WTC11 (cell line): ENCODE measurements around the gene HRG. TPM values are rescaled to one million over a fixed set of nuclear protein-coding genes. Genes with fewer than 3 reads are reported as not detected.

Experiments used
- ATAC-seq: fragments of 200-7000 bp; cut with Tn5 transposase; 2 replicates; pipeline ENCODE4 v1.10.0; 2021; ENCODE audit warnings: mild to moderate bottlenecking, moderate library complexity
- CTCF ChIA-PET: fragments of 300-600 bp; sonication (Branson Sonifier 250); formaldehyde crosslinking; loops from one replicate; lab custom pipeline; 2021; ENCODE audit warnings: antibody characterized with exemption; lab: Charles Lee
- POLR2A ChIA-PET: fragments of 350-600 bp; sonication (Branson Sonifier 250); formaldehyde crosslinking; loops from one replicate; lab custom pipeline; 2021; ENCODE audit warnings: antibody characterized with exemption; lab: Charles Lee
- DNase-seq: peaks from one replicate; pipeline ENCODE4 v3.0.0; 2021; ENCODE audit warnings: low spot score
- H3K27ac Mint-ChIP-seq: 2 replicates; pipeline ENCODE4 v1.8.0; 2021; ENCODE audit warnings: mixed read lengths
- H3K27me3 Mint-ChIP-seq: 2 replicates; pipeline ENCODE4 v1.8.0; 2021; ENCODE audit warnings: low read depth, mild to moderate bottlenecking, moderate library complexity, mixed read lengths
- H3K36me3 Mint-ChIP-seq: 2 replicates; pipeline ENCODE4 v1.8.0; 2021; ENCODE audit warnings: mixed read lengths
- H3K4me1 Mint-ChIP-seq: 2 replicates; pipeline ENCODE4 v1.8.0; 2022; ENCODE audit warnings: mixed read lengths
- H3K4me3 Mint-ChIP-seq: 2 replicates; pipeline ENCODE4 v1.8.0; 2021; ENCODE audit warnings: mild to moderate bottlenecking, moderate library complexity, mixed read lengths
- H3K9me3 Mint-ChIP-seq: 2 replicates; pipeline ENCODE4 v1.8.0; 2021; ENCODE audit warnings: mixed read lengths
- AR ChIP-seq: fragments of 250-450 bp; sonication (Bioruptor Pico); IDR thresholded peaks from 2 replicates; pipeline ENCODE4 v1.9.0; 2021; ENCODE audit warnings: mild to moderate bottlenecking
- ATF1 ChIP-seq: sonication (generic); formaldehyde crosslinking; IDR thresholded peaks from 2 replicates; pipeline ENCODE4 v1.8.1; 2023; ENCODE audit warnings: mild to moderate bottlenecking, moderate library complexity, missing genetic modification reagents
- E2F1 ChIP-seq: sonication (generic); formaldehyde crosslinking; IDR thresholded peaks from 2 replicates; pipeline ENCODE4 v1.8.0; 2022; ENCODE audit warnings: mild to moderate bottlenecking, missing genetic modification reagents
- EMX1 ChIP-seq: fragments of 250-450 bp; sonication (Bioruptor Pico); IDR thresholded peaks from 2 replicates; pipeline ENCODE4 v1.8.0; 2021; ENCODE audit warnings: mild to moderate bottlenecking
- GTF2I ChIP-seq: fragments of 250-450 bp; sonication (Bioruptor Pico); conservative IDR thresholded peaks from 2 replicates; pipeline ENCODE4 v1.4.0; 2021; ENCODE audit warnings: mild to moderate bottlenecking
- HMGXB4 ChIP-seq: sonication (generic); formaldehyde crosslinking; IDR thresholded peaks from 2 replicates; pipeline ENCODE4 v1.8.1; 2023; ENCODE audit warnings: mild to moderate bottlenecking, moderate library complexity, missing genetic modification reagents
- MYBL2 ChIP-seq: sonication (generic); formaldehyde crosslinking; IDR thresholded peaks from 2 replicates; pipeline ENCODE4 v1.8.1; 2023; ENCODE audit warnings: mild to moderate bottlenecking, moderate library complexity, missing genetic modification reagents
- NFYB ChIP-seq: sonication (generic); formaldehyde crosslinking; conservative IDR thresholded peaks from 2 replicates; pipeline ENCODE4 v1.8.0; 2022; ENCODE audit warnings: low read depth, missing genetic modification reagents
- PRDM15 ChIP-seq: sonication (generic); formaldehyde crosslinking; IDR thresholded peaks from 2 replicates; pipeline ENCODE4 v1.8.0; 2022; ENCODE audit warnings: missing genetic modification reagents
- RORB ChIP-seq: fragments of 250-450 bp; sonication (Bioruptor Pico); IDR thresholded peaks from 2 replicates; pipeline ENCODE4 v1.9.0; 2021; ENCODE audit warnings: mild to moderate bottlenecking
- TCF7 ChIP-seq: sonication (generic); formaldehyde crosslinking; IDR thresholded peaks from 2 replicates; pipeline ENCODE4 v1.8.0; 2022; ENCODE audit warnings: mild to moderate bottlenecking, low read depth, missing genetic modification reagents, moderate library complexity
- TEAD4 ChIP-seq: sonication (generic); formaldehyde crosslinking; IDR thresholded peaks from 2 replicates; pipeline ENCODE4 v1.8.0; 2022; ENCODE audit warnings: mild to moderate bottlenecking, missing genetic modification reagents
- ZBTB21 ChIP-seq: sonication (generic); formaldehyde crosslinking; IDR thresholded peaks from 2 replicates; pipeline ENCODE4 v1.8.1; 2023; ENCODE audit warnings: mild to moderate bottlenecking, missing genetic modification reagents, borderline replicate concordance
- ZNF121 ChIP-seq: sonication (generic); formaldehyde crosslinking; IDR thresholded peaks from 2 replicates; pipeline ENCODE4 v1.8.0; 2023; ENCODE audit warnings: missing genetic modification reagents
- ZNF138 ChIP-seq: sonication (generic); formaldehyde crosslinking; conservative IDR thresholded peaks from 2 replicates; pipeline ENCODE4 v1.8.1; 2022; ENCODE audit warnings: mild to moderate bottlenecking, moderate library complexity, missing genetic modification reagents
- ZNF219 ChIP-seq: sonication (generic); formaldehyde crosslinking; IDR thresholded peaks from 2 replicates; pipeline ENCODE4 v1.8.0; 2023; ENCODE audit warnings: missing genetic modification reagents, mild to moderate bottlenecking, borderline replicate concordance
- ZNF232 ChIP-seq: sonication (generic); formaldehyde crosslinking; IDR thresholded peaks from 2 replicates; pipeline ENCODE4 v1.8.0; 2022; ENCODE audit warnings: mild to moderate bottlenecking, missing genetic modification reagents
- ZNF317 ChIP-seq: sonication (generic); formaldehyde crosslinking; IDR thresholded peaks from 2 replicates; pipeline ENCODE4 v1.8.1; 2023; ENCODE audit warnings: low read depth, mild to moderate bottlenecking, moderate library complexity, missing genetic modification reagents, borderline replicate concordance
- ZNF416 ChIP-seq: fragments of 250-450 bp; sonication (Bioruptor Pico); IDR thresholded peaks from 2 replicates; pipeline ENCODE4 v1.9.0; 2021; ENCODE audit warnings: mild to moderate bottlenecking, inconsistent platforms
- total RNA-seq: library from RNA; stranded (reverse); gene quantifications from 3 replicates; pipeline ENCODE4 v1.2.3, GENCODE V29; 2021

Gene HRG
- total RNA-seq, 1 experiment from 2014 or later = 0.24 TPM

GRCh38 chr3:186637686-186638085 is 28.1 kb upstream of the HRG start:
- ChIA-PET POLR2A (no interaction called here), CTCF (no interaction called here)
- H3K4me1 Mint-ChIP-seq = peaks cover 17% of the 10 kb centered on the region
- H3K27ac Mint-ChIP-seq = no peak overlapping the region
- H3K9me3 Mint-ChIP-seq = peaks cover 5% of the 10 kb centered on the region
- no peak for DNase-seq
- peaks cover 7% of the 10 kb centered on the region for H3K27me3 Mint-ChIP-seq
- no peak overlapping the region for H3K4me3 Mint-ChIP-seq
- TF ChIP-seq ZNF138 (CRISPR knock-in tag) (no peak), RORB (CRISPR knock-in tag) (no peak), AR (CRISPR knock-in tag) (no peak), ZNF232 (CRISPR knock-in tag) (no peak), ZNF219 (no peak), GTF2I (no peak), ZNF416 (CRISPR knock-in tag) (no peak), E2F1 (CRISPR knock-in tag) (no peak)
- ATAC-seq = no peak
- no peaks in the 10 kb centered on the region for H3K36me3 Mint-ChIP-seq

- H3K4me3 Mint-ChIP-seq = no peak overlapping the region
- H3K27ac Mint-ChIP-seq = no peak overlapping the region
- no peak for TF ChIP-seq ZNF317 (CRISPR knock-in tag)
- no peak for TF ChIP-seq TEAD4 (CRISPR knock-in tag)
- TF ChIP-seq ZNF121 = no peak
- no peak for TF ChIP-seq EMX1 (CRISPR knock-in tag)
- TF ChIP-seq HMGXB4 = no peak
- no peak for TF ChIP-seq NFYB (CRISPR knock-in tag)
- TF ChIP-seq TCF7 (CRISPR knock-in tag) = no peak
- TF ChIP-seq ZBTB21 (CRISPR knock-in tag) = no peak
- TF ChIP-seq ATF1 (CRISPR knock-in tag) = no peak
- no peak for TF ChIP-seq PRDM15 (CRISPR knock-in tag)
- TF ChIP-seq MYBL2 (CRISPR knock-in tag) = no peak
- no peak for TF ChIP-seq ZNF232 (CRISPR knock-in tag)
- no peaks in the 10 kb centered on the region for H3K36me3 Mint-ChIP-seq
- ATAC-seq = no peak
- H3K9me3 Mint-ChIP-seq = peaks cover 5% of the 10 kb centered on the region
- ChIA-PET CTCF (no interaction called here), POLR2A (no interaction called here)
- H3K4me1 Mint-ChIP-seq = peaks cover 23% of the 10 kb centered on the region
- H3K27me3 Mint-ChIP-seq = peaks cover 11% of the 10 kb centered on the region
- DNase-seq = no peak
Observed at GRCh38 chr3:186638259-186638658, 27.6 kb upstream of the HRG start.
